ENCODE measurements around the gene RBFOX2. TPM values are rescaled to one million over a fixed set of nuclear protein-coding genes. Genes with fewer than 3 reads are reported as not detected.

The RBFOX2 gene
- total RNA-seq, 2 experiments from 2014 or later: 54.3 to 78.7 TPM

- Histone ChIP-seq H3K4me2 (ENCODE audit: low read length) (no peak overlapping the region), H3K9me2 (ENCODE audit: insufficient read depth, low read length) (no peaks in the 10 kb centered on the region), H3K9me3 (ENCODE audit: low read length) (no peaks in the 10 kb centered on the region), H3K4me3 (ENCODE audit: low read depth, low read length, poor library complexity, severe bottlenecking) (no peak overlapping the region), H3K4me1 (ENCODE audit: insufficient read depth, low read length, poor library complexity, severe bottlenecking) (peaks cover 29% of the 10 kb centered on the region), H3K27ac (ENCODE audit: low read depth, low read length, poor library complexity, severe bottlenecking) (no peak overlapping the region), H4K20me1 (ENCODE audit: insufficient read depth, low read length) (no peaks in the 10 kb centered on the region), H2AFZ (ENCODE audit: low read length) (no peak overlapping the region), H3K36me3 (ENCODE audit: insufficient read depth, low read length) (peaks cover 18% of the 10 kb centered on the region), H3K79me2 (ENCODE audit: insufficient read depth, low read depth, low read length) (no peaks in the 10 kb centered on the region)
- DNase-seq (ENCODE audit: low spot score): no peak
- no TSS peak for BruUV-seq (replicated peaks)
- TF ChIP-seq EZH2phosphoT487 (IDR thresholded peaks at IDR 0.05; ENCODE audit: borderline replicate concordance, low read depth, low read length) (no peak), CTCF (conservative IDR thresholded peaks at IDR 0.05; ENCODE audit: low read length) (no peak)
- ChIA-PET CTCF (ENCODE audit: unreplicated experiment) (no interaction called here), POLR2A (interaction anchor here (0.8 kb wide), 1 partner anchor 14 kb away, joined by 3 read pairs; no protein-coding TSS in a partner anchor)
- intact Hi-C loops (cut with micrococcal nuclease; ENCODE audit: unreplicated experiment): no loop called here
Measured at GRCh38 chr22:35736701-35737100, 291.9 kb downstream of the RBFOX2 start.

- no peak for TF ChIP-seq CTCF (conservative IDR thresholded peaks at IDR 0.05; ENCODE audit: low read length)
- no peak for TF ChIP-seq EZH2phosphoT487 (IDR thresholded peaks at IDR 0.05; ENCODE audit: borderline replicate concordance, low read depth, low read length)
- H3K4me1 ChIP-seq (ENCODE audit: insufficient read depth, low read length, poor library complexity, severe bottlenecking): peaks cover 30% of the 10 kb centered on the region
- ChIA-PET CTCF (ENCODE audit: unreplicated experiment) (no interaction called here), POLR2A (interaction anchor here (0.6 to 0.8 kb wide), 3 partner anchors 15 to 180 kb away, joined by 3 to 5 read pairs (median 4); no protein-coding TSS in a partner anchor)
- DNase-seq (ENCODE audit: low spot score): no peak
- H3K36me3 ChIP-seq (ENCODE audit: insufficient read depth, low read length): peaks cover 16% of the 10 kb centered on the region
- no TSS peak for BruUV-seq (replicated peaks)
- no peak overlapping the region for H3K4me3 ChIP-seq (ENCODE audit: low read depth, low read length, poor library complexity, severe bottlenecking)
- H3K9me2 ChIP-seq (ENCODE audit: insufficient read depth, low read length): no peaks in the 10 kb centered on the region
- intact Hi-C loops (cut with micrococcal nuclease; ENCODE audit: unreplicated experiment): no loop called here
- H3K27ac ChIP-seq (ENCODE audit: low read depth, low read length, poor library complexity, severe bottlenecking): no peak overlapping the region
- no peaks in the 10 kb centered on the region for H3K9me3 ChIP-seq (ENCODE audit: low read length)
- no peaks in the 10 kb centered on the region for H3K79me2 ChIP-seq (ENCODE audit: insufficient read depth, low read depth, low read length)
- no peak overlapping the region for H3K4me2 ChIP-seq (ENCODE audit: low read length)
- H4K20me1 ChIP-seq (ENCODE audit: insufficient read depth, low read length): no peaks in the 10 kb centered on the region
- H2AFZ ChIP-seq (ENCODE audit: low read length): no peak overlapping the region
Measured at GRCh38 chr22:35736166-35736565, 292.5 kb downstream of the RBFOX2 start.

- DNase-seq (ENCODE audit: low spot score): no peak
- Histone ChIP-seq H3K27ac (ENCODE audit: low read depth, low read length, poor library complexity, severe bottlenecking) (peak overlapping the region; percentile 2), H3K4me2 (ENCODE audit: low read length) (no peak overlapping the region), H2AFZ (ENCODE audit: low read length) (no peak overlapping the region), H4K20me1 (ENCODE audit: insufficient read depth, low read length) (no peaks in the 10 kb centered on the region), H3K9me2 (ENCODE audit: insufficient read depth, low read length) (no peaks in the 10 kb centered on the region), H3K79me2 (ENCODE audit: insufficient read depth, low read depth, low read length) (no peaks in the 10 kb centered on the region), H3K4me3 (ENCODE audit: low read depth, low read length, poor library complexity, severe bottlenecking) (no peak overlapping the region), H3K4me1 (ENCODE audit: insufficient read depth, low read length, poor library complexity, severe bottlenecking) (peaks cover 36% of the 10 kb centered on the region), H3K36me3 (ENCODE audit: insufficient read depth, low read length) (peaks cover 10% of the 10 kb centered on the region), H3K9me3 (ENCODE audit: low read length) (no peaks in the 10 kb centered on the region)
- ChIA-PET POLR2A (interaction anchor here (0.6 to 0.7 kb wide), 2 partner anchors 117 to 180 kb away, joined by 4 to 5 read pairs; no protein-coding TSS in a partner anchor), CTCF (ENCODE audit: unreplicated experiment) (no interaction called here)
- no peak for TF ChIP-seq CTCF (conservative IDR thresholded peaks at IDR 0.05; ENCODE audit: low read length)
- TF ChIP-seq EZH2phosphoT487 (IDR thresholded peaks at IDR 0.05; ENCODE audit: borderline replicate concordance, low read depth, low read length): no peak
- intact Hi-C loops (cut with micrococcal nuclease; ENCODE audit: unreplicated experiment): no loop called here
- BruUV-seq (replicated peaks): no TSS peak
Measured at GRCh38 chr22:35735542-35735941, 293.1 kb downstream of the RBFOX2 start.

Data from OCI-LY7 (cell line).